Measurements from ENCODE around the gene WIPF2.
"Not testable (repeated sequence)": the region's sequence is repeated elsewhere in the genome, so short reads cannot be mapped to it uniquely, and the experiment has no call there.

Gene WIPF2

DNA sequence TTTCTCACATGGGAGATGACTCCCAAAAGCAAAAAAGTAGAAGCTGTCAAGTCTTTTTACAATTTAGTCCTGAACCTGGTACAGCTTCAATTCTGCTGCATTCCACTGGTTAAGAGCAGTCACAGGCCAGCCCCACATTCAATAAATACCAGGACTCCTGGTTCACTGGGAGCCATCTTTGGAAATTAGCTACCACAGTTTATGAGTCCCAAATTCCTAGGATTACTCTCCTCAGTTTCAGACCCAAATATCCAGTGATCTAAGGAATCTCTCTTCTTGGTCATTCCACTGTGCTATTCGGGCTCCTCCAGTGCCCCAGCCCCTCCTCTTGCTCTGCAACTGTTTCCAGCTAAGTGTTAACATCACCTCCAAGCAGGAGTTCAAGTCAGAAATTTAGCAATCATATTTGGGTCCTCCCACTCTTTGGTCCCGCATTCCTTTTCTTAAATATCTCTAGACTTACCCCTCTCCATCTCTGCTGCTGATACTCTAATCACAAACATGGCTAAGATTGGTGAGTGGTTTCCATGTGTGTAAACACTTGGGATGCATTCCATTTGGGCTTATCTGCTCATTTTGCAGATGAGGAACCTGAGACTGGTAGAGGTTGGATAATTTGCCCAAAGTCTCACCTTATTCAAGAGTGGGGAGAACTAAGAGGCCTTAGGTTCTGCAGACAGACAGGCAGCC lies 9.6 kb upstream of the WIPF2 start:
- TF ChIP-seq, protein P1, sequence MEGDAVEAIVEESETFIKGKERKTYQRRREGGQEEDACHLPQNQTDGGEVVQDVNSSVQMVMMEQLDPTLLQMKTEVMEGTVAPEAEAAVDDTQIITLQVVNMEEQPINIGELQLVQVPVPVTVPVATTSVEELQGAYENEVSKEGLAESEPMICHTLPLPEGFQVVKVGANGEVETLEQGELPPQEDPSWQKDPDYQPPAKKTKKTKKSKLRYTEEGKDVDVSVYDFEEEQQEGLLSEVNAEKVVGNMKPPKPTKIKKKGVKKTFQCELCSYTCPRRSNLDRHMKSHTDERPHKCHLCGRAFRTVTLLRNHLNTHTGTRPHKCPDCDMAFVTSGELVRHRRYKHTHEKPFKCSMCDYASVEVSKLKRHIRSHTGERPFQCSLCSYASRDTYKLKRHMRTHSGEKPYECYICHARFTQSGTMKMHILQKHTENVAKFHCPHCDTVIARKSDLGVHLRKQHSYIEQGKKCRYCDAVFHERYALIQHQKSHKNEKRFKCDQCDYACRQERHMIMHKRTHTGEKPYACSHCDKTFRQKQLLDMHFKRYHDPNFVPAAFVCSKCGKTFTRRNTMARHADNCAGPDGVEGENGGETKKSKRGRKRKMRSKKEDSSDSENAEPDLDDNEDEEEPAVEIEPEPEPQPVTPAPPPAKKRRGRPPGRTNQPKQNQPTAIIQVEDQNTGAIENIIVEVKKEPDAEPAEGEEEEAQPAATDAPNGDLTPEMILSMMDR (conservative IDR thresholded peaks at IDR 0.05; ENCODE audit: control insufficient read depth, insufficient read depth, low read depth, low read length): no peak
- no peak for DNase-seq (ENCODE audit: low read depth)
- H3K4me3 ChIP-seq (ENCODE audit: control insufficient read depth, low read depth, low read length): no peak overlapping the region

DNA sequence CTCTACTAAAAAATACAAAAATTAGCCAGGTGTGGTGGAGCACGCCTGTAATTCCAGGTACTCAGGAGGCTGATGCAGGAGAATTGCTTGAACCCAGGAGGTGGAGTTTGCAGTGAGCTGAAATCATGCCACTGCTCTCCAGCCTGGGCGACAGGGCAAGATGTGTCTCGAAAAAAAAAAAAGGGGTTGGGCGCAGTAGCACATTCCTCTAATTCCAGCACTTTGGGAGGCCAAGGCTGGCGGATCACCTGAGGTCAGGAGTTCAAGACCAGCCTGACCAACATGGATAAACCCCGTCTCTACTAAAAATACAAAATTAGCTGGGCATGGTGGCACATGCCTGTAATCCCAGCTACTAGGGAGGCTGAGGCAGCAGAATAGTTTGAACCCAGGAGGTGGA lies 5.2 kb upstream of the WIPF2 start:
- not testable (repeated sequence) for DNase-seq (ENCODE audit: low read depth); H3K4me3 ChIP-seq (ENCODE audit: control insufficient read depth, low read depth, low read length)

DNA sequence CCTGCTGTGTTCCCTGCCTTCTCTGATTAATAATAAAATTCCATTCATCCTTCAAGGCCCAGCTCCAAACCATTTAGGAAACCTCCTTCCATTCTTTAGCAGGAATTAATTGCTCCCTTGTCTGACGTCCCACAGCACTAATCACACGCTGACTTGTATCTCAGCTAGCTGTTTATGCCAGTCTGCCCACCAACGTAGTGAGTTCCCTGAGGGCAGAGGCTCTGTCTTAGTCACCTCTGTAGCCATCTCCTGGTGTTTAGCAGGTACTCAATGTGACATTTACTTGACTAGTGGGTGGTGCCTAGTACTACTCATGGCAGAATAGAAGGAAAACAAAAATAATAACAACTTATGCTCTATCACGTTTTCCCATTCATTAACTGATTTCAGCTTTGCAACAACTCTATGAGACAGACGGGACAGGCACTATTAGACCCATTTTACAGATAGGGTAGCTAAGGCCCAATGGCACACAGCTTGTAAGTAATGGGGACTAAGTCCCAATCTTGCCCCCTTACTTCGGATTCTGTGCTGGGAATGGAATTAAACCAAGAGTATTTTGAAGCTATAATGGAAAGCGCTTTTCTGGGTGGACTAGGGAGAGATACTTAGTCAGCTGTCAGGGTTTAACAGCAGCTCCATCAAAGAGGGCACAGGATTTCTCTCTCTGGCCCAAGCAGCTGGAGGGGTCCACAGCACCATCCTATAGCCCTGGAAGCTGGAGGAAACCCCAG lies 931 bp upstream of the WIPF2 start:
- TF ChIP-seq, protein P1 (conservative IDR thresholded peaks at IDR 0.05; ENCODE audit: control insufficient read depth, insufficient read depth, low read depth, low read length): no peak
- no peak overlapping the region for H3K4me3 ChIP-seq (ENCODE audit: control insufficient read depth, low read depth, low read length)
- no peak for DNase-seq (ENCODE audit: low read depth)

DNA sequence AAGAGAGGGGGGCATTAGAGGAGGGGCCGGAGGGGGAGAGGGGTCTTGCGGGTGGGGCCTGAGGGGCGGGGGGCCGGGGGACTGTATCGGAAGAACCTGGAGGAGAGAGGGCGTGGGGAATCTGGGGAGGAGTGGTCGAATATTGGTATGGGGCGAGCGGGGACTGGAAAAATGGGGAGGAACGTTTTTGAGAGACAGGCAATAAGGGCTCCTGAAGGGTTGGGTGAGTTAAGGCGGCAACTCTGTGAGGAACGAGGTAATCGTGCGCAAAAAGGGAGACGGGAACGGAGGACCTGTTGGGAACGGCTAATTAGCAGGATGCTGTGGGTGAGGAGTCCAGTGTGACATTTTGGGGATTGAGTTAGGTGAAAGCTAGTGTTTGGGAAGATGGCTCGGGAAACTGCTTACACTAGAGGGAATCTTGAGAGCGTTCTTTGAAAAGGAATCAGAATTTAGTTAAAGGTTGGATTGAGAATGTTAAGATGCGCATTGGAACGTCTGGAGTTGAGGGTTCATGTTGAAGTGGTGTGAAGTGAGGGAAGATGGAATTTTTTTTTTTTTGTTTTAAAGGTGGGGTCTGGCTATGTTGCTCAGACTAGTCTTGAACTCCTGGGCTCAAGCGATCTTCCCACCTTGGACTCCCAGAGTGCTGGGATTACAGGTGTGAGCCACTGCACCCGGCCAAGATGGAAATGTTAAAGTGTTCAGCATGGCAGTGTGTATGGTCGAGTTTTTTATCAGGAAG lies 662 bp downstream of the WIPF2 start:
- TF ChIP-seq, protein P1 (conservative IDR thresholded peaks at IDR 0.05; ENCODE audit: control insufficient read depth, insufficient read depth, low read depth, low read length): no peak
- DNase-seq (ENCODE audit: low read depth): peak; percentile 39
- H3K4me3 ChIP-seq (ENCODE audit: control insufficient read depth, low read depth, low read length): peak overlapping the region; percentile 94

DNA sequence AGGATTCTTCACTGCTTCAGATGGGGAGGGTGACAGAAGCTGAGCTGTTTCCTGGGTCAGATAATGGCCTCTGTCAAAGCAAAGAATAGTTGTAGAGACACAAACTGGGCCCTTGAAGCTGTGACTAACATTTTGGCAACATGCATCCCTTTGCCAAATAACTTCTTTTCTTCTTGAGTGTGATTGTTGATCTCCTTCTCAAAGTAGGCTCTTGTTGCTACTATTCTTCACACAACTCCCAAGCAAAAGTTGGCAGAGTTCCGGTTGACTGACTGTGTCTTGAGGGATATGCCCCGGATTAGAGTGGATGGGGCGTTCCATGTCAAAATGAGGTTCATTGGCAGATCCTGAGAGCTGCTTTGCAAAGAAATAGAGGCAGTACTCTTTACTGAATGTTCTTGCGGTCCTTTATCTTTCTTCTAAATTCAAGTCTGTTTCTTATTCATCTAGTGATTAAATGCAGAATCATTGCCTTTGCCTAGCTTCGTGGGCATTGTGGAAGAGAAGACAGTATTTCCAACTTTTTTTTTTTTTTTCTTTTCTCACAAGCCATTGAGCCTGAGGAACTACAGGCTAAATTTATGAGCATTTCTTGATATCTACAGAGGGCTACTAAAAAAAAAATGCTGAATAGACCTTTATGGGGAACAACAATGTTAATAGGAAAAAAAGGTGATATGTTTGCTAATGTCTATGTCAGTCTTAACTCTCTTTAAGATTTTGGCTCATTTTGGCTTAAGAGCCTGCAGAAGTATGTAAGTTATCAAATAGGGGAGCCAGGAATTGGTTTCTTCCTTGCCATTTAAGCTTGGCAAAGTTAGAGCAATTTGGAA lies 5.8 kb downstream of the WIPF2 start:
- no peak overlapping the region for H3K4me3 ChIP-seq (ENCODE audit: control insufficient read depth, low read depth, low read length)
- DNase-seq (ENCODE audit: low read depth): peak; percentile 76
- TF ChIP-seq, protein P1 (conservative IDR thresholded peaks at IDR 0.05; ENCODE audit: control insufficient read depth, insufficient read depth, low read depth, low read length): no peak

DNA sequence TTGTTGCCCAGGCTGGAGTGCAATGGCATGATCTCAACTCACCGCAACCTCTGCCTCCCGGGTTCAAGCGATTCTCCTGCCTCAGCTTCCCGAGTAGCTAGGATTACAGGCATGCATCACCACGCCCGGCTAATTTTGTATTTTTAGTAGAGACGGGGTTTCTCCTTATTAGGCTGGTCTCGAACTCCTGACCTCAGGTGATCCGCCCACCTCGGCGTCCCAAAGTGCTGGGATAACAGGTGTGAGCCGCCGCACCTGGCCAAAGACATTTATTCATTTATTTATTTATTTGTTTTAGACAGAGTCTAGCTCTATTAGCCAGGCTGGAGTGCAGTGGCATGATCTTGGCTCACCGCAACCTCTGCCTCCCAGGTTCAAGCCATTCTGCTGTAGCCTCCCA lies 10.0 kb downstream of the WIPF2 start:
- not testable (repeated sequence) for H3K4me3 ChIP-seq (ENCODE audit: control insufficient read depth, low read depth, low read length); DNase-seq (ENCODE audit: low read depth)

DNA sequence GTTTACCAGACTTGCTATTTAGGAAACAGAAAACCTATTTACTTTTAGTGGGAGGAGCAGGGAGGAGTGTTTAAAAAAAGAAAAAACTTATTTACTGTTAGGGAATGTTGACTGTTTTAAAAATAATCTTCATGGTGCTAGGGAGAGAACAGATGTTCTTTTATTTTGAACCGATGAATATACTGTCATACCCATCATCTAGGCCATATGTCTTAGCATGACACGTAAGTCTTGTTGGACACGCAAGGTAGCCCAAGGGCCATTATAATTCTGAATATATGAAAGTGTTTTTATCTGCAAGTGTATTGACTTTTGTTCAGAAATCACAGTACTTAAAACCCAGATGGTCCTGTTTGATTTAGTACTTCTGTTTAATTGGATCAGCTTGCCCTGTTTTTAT lies 11.6 kb downstream of the WIPF2 start:
- TF ChIP-seq, protein P1 (conservative IDR thresholded peaks at IDR 0.05; ENCODE audit: control insufficient read depth, insufficient read depth, low read depth, low read length): no peak
- no peak overlapping the region for H3K4me3 ChIP-seq (ENCODE audit: control insufficient read depth, low read depth, low read length)
- DNase-seq (ENCODE audit: low read depth): no peak

DNA sequence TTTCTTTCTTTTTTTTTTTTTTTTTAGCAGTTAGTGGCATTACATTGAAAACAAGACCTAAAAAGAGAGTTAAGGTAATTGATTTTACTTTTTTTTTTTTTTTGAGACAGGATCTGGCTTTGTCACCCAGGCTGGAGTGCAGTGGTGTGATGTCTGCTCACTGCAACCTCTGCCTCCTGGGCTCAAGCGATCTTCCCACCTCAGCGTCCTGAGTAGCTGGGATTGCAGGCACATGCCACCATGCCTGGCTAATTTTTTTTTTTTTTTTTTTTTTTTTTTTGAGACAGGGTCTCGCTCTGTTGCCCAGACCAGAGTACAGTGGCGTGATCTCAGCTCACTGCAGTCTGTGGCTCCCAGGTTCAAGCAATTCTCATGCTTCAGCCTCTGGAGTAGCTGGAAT lies 12.8 kb downstream of the WIPF2 start:
- DNase-seq (ENCODE audit: low read depth); H3K4me3 ChIP-seq (ENCODE audit: control insufficient read depth, low read depth, low read length): not testable (repeated sequence)

All from fibroblast of mammary gland (primary cell).